ENCODE measurements around the gene GSKIP.

Gene GSKIP

GRCh38 chr14:96398432-96398831, 35.1 kb downstream of the GSKIP start:
- no peaks in the 10 kb centered on the region for H3K79me2 ChIP-seq (ENCODE audit: low read length)
- H3K4me2 ChIP-seq (ENCODE audit: low read length): no peak overlapping the region
- no peaks in the 10 kb centered on the region for H3K27me3 ChIP-seq (ENCODE audit: low read depth, low read length)
- H4K20me1 ChIP-seq (ENCODE audit: insufficient read depth, low read length): no peaks in the 10 kb centered on the region
- H3K4me1 ChIP-seq (ENCODE audit: low read length): no peaks in the 10 kb centered on the region
- no peaks in the 10 kb centered on the region for H3K36me3 ChIP-seq (replicated peaks; ENCODE audit: low read depth, low read length)
- H3K9ac ChIP-seq (ENCODE audit: low read length): no peak overlapping the region
- H3K4me3 ChIP-seq (ENCODE audit: low read length): no peak overlapping the region
- TF ChIP-seq, protein P1, sequence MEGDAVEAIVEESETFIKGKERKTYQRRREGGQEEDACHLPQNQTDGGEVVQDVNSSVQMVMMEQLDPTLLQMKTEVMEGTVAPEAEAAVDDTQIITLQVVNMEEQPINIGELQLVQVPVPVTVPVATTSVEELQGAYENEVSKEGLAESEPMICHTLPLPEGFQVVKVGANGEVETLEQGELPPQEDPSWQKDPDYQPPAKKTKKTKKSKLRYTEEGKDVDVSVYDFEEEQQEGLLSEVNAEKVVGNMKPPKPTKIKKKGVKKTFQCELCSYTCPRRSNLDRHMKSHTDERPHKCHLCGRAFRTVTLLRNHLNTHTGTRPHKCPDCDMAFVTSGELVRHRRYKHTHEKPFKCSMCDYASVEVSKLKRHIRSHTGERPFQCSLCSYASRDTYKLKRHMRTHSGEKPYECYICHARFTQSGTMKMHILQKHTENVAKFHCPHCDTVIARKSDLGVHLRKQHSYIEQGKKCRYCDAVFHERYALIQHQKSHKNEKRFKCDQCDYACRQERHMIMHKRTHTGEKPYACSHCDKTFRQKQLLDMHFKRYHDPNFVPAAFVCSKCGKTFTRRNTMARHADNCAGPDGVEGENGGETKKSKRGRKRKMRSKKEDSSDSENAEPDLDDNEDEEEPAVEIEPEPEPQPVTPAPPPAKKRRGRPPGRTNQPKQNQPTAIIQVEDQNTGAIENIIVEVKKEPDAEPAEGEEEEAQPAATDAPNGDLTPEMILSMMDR (IDR thresholded peaks at IDR 0.05; ENCODE audit: low read depth, low read length): no peak
- no peak overlapping the region for H3K27ac ChIP-seq (ENCODE audit: low read length)
- H3K9me3 ChIP-seq (ENCODE audit: insufficient read depth, low read length): no peaks in the 10 kb centered on the region
- no peak overlapping the region for H2AFZ ChIP-seq (ENCODE audit: low read depth, low read length)

DNA sequence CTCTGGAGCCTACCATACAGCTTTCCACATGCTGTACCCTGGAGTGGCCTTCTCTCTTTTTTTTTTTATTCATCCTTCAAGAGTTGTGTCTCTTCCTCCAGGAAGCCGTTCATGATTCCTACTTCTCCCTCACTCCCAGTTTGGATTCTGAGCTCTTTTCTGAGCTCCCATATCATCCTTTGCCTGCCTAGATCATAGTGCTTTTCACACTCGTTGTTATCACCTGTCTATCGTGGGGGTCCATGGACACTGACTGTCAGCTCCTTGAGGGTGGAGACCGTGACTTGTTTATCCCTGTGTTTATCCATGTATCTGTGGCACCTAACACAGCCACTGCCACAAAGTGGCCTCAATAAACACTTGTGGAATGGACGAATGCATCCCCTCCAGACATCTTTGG, 35.6 kb downstream of the GSKIP start:
- Histone ChIP-seq H3K27me3 (ENCODE audit: low read depth, low read length) (no peaks in the 10 kb centered on the region), H3K4me2 (ENCODE audit: low read length) (no peak overlapping the region)
- TF ChIP-seq, protein P1 (IDR thresholded peaks at IDR 0.05; ENCODE audit: low read depth, low read length): no peak
- TF ChIP-seq EZH2phosphoT487 (IDR thresholded peaks at IDR 0.05; ENCODE audit: low read depth): no peak

DNA sequence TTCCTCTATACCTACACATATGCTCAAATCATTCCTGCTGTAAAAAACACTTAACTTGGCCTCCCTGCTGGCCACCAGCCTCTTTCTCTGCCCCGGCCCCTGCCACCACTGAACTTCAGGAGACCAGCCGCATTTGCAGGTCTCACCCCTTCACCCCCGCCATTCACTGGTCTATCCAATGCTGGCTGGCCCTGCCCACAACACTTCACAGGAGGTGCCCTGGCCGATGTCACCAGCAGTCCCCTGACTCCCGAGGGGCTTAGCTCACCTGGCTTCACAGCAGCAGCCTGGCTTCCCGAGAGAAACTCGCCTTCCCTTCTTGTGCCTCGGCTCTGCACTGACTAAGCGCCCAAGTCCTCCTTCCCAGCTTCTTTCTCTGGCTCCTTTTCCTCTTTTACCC, 36.1 kb downstream of the GSKIP start:
- Histone ChIP-seq H3K36me3 (replicated peaks; ENCODE audit: low read depth, low read length) (no peaks in the 10 kb centered on the region), H3K4me1 (ENCODE audit: low read length) (no peaks in the 10 kb centered on the region), H3K27ac (ENCODE audit: low read length) (no peak overlapping the region), H3K9me3 (ENCODE audit: insufficient read depth, low read length) (no peaks in the 10 kb centered on the region), H3K9ac (ENCODE audit: low read length) (no peak overlapping the region), H2AFZ (ENCODE audit: low read depth, low read length) (no peak overlapping the region), H3K4me2 (ENCODE audit: low read length) (no peak overlapping the region), H4K20me1 (ENCODE audit: insufficient read depth, low read length) (no peaks in the 10 kb centered on the region), H3K4me3 (ENCODE audit: low read length) (no peak overlapping the region), H3K27me3 (ENCODE audit: low read depth, low read length) (no peaks in the 10 kb centered on the region), H3K79me2 (ENCODE audit: low read length) (no peaks in the 10 kb centered on the region)
- TF ChIP-seq EZH2phosphoT487 (IDR thresholded peaks at IDR 0.05; ENCODE audit: low read depth): no peak
- TF ChIP-seq, protein P1 (IDR thresholded peaks at IDR 0.05; ENCODE audit: low read depth, low read length): no peak

More for the DNA sequence above, 35.6 kb downstream of the GSKIP start:
- H3K4me1 ChIP-seq (ENCODE audit: low read length): no peaks in the 10 kb centered on the region
- no peak overlapping the region for H2AFZ ChIP-seq (ENCODE audit: low read depth, low read length)
- H3K9me3 ChIP-seq (ENCODE audit: insufficient read depth, low read length): no peaks in the 10 kb centered on the region
- no peak overlapping the region for H3K9ac ChIP-seq (ENCODE audit: low read length)
- H3K36me3 ChIP-seq (replicated peaks; ENCODE audit: low read depth, low read length): no peaks in the 10 kb centered on the region
- H3K4me3 ChIP-seq (ENCODE audit: low read length): no peak overlapping the region
- no peak overlapping the region for H3K27ac ChIP-seq (ENCODE audit: low read length)
- H4K20me1 ChIP-seq (ENCODE audit: insufficient read depth, low read length): no peaks in the 10 kb centered on the region
- no peaks in the 10 kb centered on the region for H3K79me2 ChIP-seq (ENCODE audit: low read length)

GRCh38 chr14:96400495-96400894, 37.2 kb downstream of the GSKIP start:
- Histone ChIP-seq H3K4me3 (ENCODE audit: low read length) (no peak overlapping the region), H3K9ac (ENCODE audit: low read length) (no peak overlapping the region), H3K79me2 (ENCODE audit: low read length) (no peaks in the 10 kb centered on the region), H3K36me3 (replicated peaks; ENCODE audit: low read depth, low read length) (no peaks in the 10 kb centered on the region), H3K27me3 (ENCODE audit: low read depth, low read length) (no peaks in the 10 kb centered on the region), H3K9me3 (ENCODE audit: insufficient read depth, low read length) (no peaks in the 10 kb centered on the region), H2AFZ (ENCODE audit: low read depth, low read length) (no peak overlapping the region), H4K20me1 (ENCODE audit: insufficient read depth, low read length) (no peaks in the 10 kb centered on the region), H3K4me2 (ENCODE audit: low read length) (no peak overlapping the region), H3K4me1 (ENCODE audit: low read length) (no peaks in the 10 kb centered on the region), H3K27ac (ENCODE audit: low read length) (no peak overlapping the region)
- TF ChIP-seq, protein P1 (IDR thresholded peaks at IDR 0.05; ENCODE audit: low read depth, low read length): no peak
- no peak for TF ChIP-seq EZH2phosphoT487 (IDR thresholded peaks at IDR 0.05; ENCODE audit: low read depth)

All from OCI-LY3 (cell line).